GM23338 (cell line): ENCODE results near the gene RPS15.

Source experiments
- CREB1 ChIP-seq: fragments of 250-450 bp; sonication (Bioruptor Pico); IDR thresholded peaks from 2 replicates; pipeline ENCODE4 v1.5.0; 2020; ENCODE audit warnings: low read depth, mild to moderate bottlenecking, moderate library complexity
- EZH2 ChIP-seq: fragments of 200-600 bp; sonication (generic); IDR thresholded peaks from one replicate; pipeline ENCODE4 v1.8.0; 2017; ENCODE audit warnings: antibody characterized with exemption, mild to moderate bottlenecking, low read depth; ENCODE audit not compliant: unreplicated experiment
- EZH2phosphoT487 ChIP-seq: fragments of 200-600 bp; sonication (generic); IDR thresholded peaks from one replicate; pipeline ENCODE4 v1.8.1; 2018; ENCODE audit warnings: antibody characterized with exemption; ENCODE audit not compliant: unreplicated experiment
- JUNB ChIP-seq: IDR thresholded peaks from one replicate; pipeline ENCODE4 v1.6.1; 2016; ENCODE audit warnings: antibody characterized with exemption; ENCODE audit not compliant: unreplicated experiment
- POLR2AphosphoS5 ChIP-seq: IDR thresholded peaks from 2 replicates; pipeline ENCODE4 v1.6.1; 2016; ENCODE audit warnings: antibody characterized with exemption, low read depth
- ZNF331 ChIP-seq: fragments of 250-450 bp; sonication (Bioruptor Pico); IDR thresholded peaks from 2 replicates; pipeline ENCODE4 v1.5.0; 2020; ENCODE audit warnings: low read depth, mild to moderate bottlenecking, moderate library complexity
- TF ChIP-seq, protein P1 (sequence below): IDR thresholded peaks from one replicate; pipeline ENCODE4 v1.6.1; 2018; ENCODE audit warnings: antibody characterized with exemption; ENCODE audit not compliant: unreplicated experiment
- TF ChIP-seq, protein P2 (sequence below), 2 experiments: fragments of 200-600 bp in 1 of 2; sonication (generic) in 1 of 2; conservative IDR thresholded peaks; 2 replicates each; pipeline versions ENCODE4 v1.5.1 to v1.6.1; 2016 to 2017; ENCODE audit warnings: antibody characterized with exemption in 2 of 2, low read depth in 2 of 2, mild to moderate bottlenecking in 2 of 2, moderate library complexity in 1 of 2
- TF ChIP-seq, protein P3 (sequence below): IDR thresholded peaks from 2 replicates; pipeline ENCODE4 v1.6.1; 2016; ENCODE audit warnings: antibody characterized with exemption

DNA sequence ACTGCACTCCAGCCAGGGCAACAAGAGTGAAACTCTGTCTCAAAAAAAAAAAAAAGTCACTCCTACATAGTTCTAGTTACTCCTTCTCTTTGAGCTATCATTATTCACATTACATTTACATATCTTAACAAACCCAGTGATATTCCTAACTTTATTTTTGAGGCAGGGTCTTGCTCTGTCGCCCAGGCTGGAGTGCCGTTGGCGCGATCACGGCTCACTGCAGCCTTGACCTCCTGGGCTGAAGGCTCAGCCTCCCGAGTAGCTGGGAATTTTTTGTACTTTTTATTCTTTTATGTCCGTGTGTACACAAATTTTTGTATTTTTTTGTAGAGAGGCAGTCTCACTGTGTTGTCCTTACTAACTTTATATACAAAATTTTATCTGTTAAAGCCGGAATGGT is 587 bp upstream of the RPS15 start:
- TF ChIP-seq, protein P1, sequence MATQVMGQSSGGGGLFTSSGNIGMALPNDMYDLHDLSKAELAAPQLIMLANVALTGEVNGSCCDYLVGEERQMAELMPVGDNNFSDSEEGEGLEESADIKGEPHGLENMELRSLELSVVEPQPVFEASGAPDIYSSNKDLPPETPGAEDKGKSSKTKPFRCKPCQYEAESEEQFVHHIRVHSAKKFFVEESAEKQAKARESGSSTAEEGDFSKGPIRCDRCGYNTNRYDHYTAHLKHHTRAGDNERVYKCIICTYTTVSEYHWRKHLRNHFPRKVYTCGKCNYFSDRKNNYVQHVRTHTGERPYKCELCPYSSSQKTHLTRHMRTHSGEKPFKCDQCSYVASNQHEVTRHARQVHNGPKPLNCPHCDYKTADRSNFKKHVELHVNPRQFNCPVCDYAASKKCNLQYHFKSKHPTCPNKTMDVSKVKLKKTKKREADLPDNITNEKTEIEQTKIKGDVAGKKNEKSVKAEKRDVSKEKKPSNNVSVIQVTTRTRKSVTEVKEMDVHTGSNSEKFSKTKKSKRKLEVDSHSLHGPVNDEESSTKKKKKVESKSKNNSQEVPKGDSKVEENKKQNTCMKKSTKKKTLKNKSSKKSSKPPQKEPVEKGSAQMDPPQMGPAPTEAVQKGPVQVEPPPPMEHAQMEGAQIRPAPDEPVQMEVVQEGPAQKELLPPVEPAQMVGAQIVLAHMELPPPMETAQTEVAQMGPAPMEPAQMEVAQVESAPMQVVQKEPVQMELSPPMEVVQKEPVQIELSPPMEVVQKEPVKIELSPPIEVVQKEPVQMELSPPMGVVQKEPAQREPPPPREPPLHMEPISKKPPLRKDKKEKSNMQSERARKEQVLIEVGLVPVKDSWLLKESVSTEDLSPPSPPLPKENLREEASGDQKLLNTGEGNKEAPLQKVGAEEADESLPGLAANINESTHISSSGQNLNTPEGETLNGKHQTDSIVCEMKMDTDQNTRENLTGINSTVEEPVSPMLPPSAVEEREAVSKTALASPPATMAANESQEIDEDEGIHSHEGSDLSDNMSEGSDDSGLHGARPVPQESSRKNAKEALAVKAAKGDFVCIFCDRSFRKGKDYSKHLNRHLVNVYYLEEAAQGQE, result no peak
- TF ChIP-seq EZH2phosphoT487 (no peak), POLR2AphosphoS5 (no peak), CREB1 (CRISPR knock-in tag) (no peak), EZH2 (no peak), ZNF331 (CRISPR knock-in tag) (no peak), JUNB (no peak)
- TF ChIP-seq, protein P2, sequence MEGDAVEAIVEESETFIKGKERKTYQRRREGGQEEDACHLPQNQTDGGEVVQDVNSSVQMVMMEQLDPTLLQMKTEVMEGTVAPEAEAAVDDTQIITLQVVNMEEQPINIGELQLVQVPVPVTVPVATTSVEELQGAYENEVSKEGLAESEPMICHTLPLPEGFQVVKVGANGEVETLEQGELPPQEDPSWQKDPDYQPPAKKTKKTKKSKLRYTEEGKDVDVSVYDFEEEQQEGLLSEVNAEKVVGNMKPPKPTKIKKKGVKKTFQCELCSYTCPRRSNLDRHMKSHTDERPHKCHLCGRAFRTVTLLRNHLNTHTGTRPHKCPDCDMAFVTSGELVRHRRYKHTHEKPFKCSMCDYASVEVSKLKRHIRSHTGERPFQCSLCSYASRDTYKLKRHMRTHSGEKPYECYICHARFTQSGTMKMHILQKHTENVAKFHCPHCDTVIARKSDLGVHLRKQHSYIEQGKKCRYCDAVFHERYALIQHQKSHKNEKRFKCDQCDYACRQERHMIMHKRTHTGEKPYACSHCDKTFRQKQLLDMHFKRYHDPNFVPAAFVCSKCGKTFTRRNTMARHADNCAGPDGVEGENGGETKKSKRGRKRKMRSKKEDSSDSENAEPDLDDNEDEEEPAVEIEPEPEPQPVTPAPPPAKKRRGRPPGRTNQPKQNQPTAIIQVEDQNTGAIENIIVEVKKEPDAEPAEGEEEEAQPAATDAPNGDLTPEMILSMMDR (conservative IDR thresholded peaks at IDR 0.05; ENCODE audit: low read depth in 2 of 2), result no peak
- TF ChIP-seq, protein P3, sequence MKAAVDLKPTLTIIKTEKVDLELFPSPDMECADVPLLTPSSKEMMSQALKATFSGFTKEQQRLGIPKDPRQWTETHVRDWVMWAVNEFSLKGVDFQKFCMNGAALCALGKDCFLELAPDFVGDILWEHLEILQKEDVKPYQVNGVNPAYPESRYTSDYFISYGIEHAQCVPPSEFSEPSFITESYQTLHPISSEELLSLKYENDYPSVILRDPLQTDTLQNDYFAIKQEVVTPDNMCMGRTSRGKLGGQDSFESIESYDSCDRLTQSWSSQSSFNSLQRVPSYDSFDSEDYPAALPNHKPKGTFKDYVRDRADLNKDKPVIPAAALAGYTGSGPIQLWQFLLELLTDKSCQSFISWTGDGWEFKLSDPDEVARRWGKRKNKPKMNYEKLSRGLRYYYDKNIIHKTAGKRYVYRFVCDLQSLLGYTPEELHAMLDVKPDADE, result no peak
